ENCODE data around the gene HCST. TPM values are rescaled to one million over a fixed set of nuclear protein-coding genes. Genes with fewer than 3 reads are reported as not detected.

The HCST gene, protein sequence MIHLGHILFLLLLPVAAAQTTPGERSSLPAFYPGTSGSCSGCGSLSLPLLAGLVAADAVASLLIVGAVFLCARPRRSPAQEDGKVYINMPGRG
- 0.44 and 0.86 TPM in 2 replicates for total RNA-seq

DNA sequence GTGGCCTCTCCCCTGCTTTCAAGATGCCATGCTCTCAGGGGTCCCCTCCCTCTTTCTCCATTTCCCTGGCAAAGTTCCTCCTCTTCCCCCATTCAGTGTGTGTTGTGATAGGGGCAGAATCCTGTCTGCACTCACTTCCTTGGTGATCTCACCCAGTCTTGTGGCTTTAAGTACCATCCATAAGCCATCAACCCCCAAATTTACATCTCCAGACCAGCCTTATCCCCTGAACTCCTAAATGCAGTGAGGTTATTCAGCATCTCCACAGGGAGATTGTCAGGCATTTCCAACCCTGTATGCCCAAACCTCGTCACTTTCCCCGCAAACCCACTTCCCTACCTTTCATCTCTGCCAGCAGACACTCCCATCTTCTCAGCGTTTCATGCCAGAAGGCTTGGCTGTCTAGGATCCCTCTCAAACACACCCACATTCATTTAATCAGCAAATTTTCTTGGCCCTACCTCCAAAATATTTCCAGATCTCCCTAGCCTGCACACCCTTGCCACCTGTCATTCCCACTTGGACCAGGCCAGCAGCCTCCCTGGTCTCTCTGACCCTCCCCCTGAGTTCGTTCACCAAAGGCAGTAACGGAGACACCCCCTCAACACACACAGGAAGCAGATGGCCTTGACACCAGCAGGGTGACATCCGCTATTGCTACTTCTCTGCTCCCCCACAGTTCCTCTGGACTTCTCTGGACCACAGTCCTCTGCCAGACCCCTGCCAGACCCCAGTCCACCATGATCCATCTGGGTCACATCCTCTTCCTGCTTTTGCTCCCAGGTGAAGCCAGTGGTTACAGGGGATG lies at the start of gene HCST:
Gene HCST (plus strand): TSS at position 676 of the 808 bp plus-strand sequence. CDS start 65 bp downstream, at position 741.

DNA sequence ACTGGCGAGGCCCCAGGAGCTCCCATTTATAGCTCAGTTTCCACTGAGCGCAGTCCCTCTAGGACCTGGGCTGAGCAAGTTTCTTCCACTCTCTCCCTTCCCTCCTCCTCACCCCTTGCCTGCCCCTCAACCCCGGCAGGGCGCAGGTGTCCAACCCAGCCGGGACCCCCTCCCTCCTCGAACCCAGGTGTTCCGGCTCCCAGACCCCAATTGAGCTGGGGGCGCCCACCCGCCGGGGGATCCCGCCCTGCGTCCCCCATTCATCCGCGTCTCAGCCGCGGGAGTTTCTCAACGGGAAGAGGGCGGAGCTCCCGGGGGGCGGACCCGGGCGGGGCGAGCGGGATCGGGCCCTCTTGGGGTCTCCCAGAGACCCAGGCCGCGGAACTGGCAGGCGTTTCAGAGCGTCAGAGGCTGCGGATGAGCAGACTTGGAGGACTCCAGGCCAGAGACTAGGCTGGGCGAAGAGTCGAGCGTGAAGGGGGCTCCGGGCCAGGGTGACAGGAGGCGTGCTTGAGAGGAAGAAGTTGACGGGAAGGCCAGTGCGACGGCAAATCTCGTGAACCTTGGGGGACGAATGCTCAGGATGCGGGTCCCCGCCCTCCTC lies 45.7 kb upstream of the HCST start, which contains the start of gene KIRREL2:
Gene KIRREL2 (plus strand): TSS at position 366 of the 604 bp plus-strand sequence. CDS start 209 bp downstream, at position 575.

GRCh38 chr19:35868172-35868822 lies 34.0 kb upstream of the HCST start, which contains the start of gene APLP1:
Gene APLP1 (plus strand): TSS chr19:35868574. CDS start chr19:35868637, 63 bp downstream.

DNA sequence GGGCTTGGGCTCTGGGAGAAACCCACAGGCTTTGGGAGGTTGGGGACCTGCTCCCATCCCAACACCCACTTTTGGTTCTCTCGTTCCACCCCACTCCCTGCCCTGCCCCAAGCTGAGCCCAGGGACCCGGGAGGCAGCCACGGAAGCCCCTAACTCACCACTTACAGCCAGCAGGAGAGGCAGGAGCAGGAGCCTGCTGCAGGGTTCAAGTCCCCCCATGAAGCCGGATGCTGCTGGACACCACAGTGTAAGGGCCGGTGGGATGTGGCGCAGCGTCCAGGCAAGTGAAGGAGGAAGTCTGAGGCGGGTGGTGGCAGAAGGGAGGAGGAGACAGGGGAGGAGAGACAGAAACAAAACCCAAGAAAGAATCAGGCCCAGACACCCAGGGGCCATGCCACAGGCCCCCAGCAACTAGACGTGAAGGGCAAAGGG lies 5.7 kb downstream of the HCST start, which contains the start of gene TYROBP:
Gene TYROBP (minus strand): TSS at position 286 of the 432 bp plus-strand sequence. CDS start 67 bp downstream, at position 219.

DNA sequence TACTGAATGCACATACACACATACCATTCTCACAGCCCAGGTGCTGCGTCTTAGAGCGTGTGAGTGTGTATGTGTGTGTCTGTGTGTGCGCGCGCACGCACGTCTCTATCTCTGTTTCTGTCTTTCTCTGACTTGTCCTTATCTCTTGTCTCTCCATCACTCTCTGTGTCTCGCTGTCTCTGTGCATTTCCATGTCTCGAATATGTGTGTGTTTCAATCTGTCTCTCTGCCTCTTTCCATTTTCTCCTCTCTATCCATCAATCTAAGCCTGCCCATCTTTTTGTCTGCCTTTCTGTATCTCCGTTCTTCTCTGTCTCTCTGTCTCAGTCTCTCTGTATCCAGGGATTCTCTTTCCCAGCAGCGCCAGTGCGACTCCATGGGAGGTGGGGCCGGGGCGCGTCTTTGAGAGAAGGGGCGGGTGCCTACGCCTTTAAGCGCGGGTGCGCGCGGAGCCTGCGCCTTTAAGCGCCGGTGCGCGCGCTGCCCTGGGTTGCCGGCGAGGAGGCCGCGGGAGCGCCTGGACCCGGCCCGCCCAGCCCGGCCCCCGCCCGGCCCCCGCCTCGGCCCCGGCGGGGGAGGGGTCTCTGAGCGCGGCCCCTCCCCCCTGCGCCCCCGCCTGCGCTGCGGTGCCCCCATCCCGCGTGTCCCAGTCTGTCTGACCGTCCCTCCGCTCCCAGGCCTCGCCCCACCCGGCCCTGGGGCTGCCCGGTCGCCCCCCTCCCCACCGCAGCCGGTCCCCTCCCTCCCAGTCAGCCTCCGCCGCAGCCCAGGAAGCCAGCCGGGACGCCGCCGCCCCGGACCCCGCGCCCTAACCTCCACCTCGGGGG lies 33.8 kb downstream of the HCST start, which contains the start of gene LRFN3:
Gene LRFN3 (plus strand): TSS at position 464 of the 827 bp plus-strand sequence. CDS start 3,052 bp downstream, outside the sequence.

Small RNA genes within 50 kb of the gene (small RNA-seq; reads per million reads assigned to genes)
- gene RN7SL402P (ENCODE audit: low replicate concordance): not detected

Other genes with a start within 250 kb of the HCST start
- not detected in 2 replicates for gene UPK1A, start 236.0 kb upstream of the HCST start, total RNA-seq
- gene ZBTB32, start 198.0 kb upstream of the HCST start, total RNA-seq: not detected in 2 replicates
- gene KMT2B, start 184.5 kb upstream of the HCST start, total RNA-seq: 10.0 and 14.7 TPM in 2 replicates
- 0.66 and 1.9 TPM in 2 replicates for gene IGFLR1, start 160.1 kb upstream of the HCST start, total RNA-seq
- gene U2AF1L4, start 157.1 kb upstream of the HCST start, total RNA-seq: 5.3 and 15.3 TPM in 2 replicates
- 10.9 and 12.0 TPM in 2 replicates for gene PSENEN, start 156.9 kb upstream of the HCST start, total RNA-seq
- 17.9 and 29.1 TPM in 2 replicates for gene LIN37, start 154.0 kb upstream of the HCST start, total RNA-seq
- gene HSPB6, start 145.5 kb upstream of the HCST start, total RNA-seq: 11.6 and 22.3 TPM in 2 replicates
- gene PROSER3, start 144.4 kb upstream of the HCST start, total RNA-seq: 10.9 and 17.6 TPM in 2 replicates
- 2.2 and 5.0 TPM in 2 replicates for gene ARHGAP33, start 127.0 kb upstream of the HCST start, total RNA-seq
- not detected in 2 replicates for gene PRODH2, start 89.7 kb upstream of the HCST start, total RNA-seq
- gene NPHS1, start 50.0 kb upstream of the HCST start, total RNA-seq: not detected in 2 replicates
- gene KIRREL2, start 45.6 kb upstream of the HCST start, total RNA-seq: not detected in 2 replicates
- 2.0 and 2.1 TPM in 2 replicates for gene APLP1, start 34.0 kb upstream of the HCST start, total RNA-seq
- gene NFKBID, start 2.0 kb upstream of the HCST start, total RNA-seq: 5.3 and 6.4 TPM in 2 replicates
- not detected in 2 replicates for gene TYROBP, start 5.8 kb downstream of the HCST start, total RNA-seq
- gene LRFN3, start 33.8 kb downstream of the HCST start, total RNA-seq: 5.3 and 7.2 TPM in 2 replicates
- 12.0 and 17.3 TPM in 2 replicates for gene SDHAF1, start 92.7 kb downstream of the HCST start, total RNA-seq
- 0.14 TPM in 1 of 2 replicates, not detected in the other for gene SYNE4, start 106.3 kb downstream of the HCST start, total RNA-seq
- gene ALKBH6, start 111.7 kb downstream of the HCST start, total RNA-seq: 14.0 and 20.2 TPM in 2 replicates
- 7.0 and 22.8 TPM in 2 replicates for gene CLIP3, start 130.3 kb downstream of the HCST start, total RNA-seq
- gene THAP8, start 151.8 kb downstream of the HCST start, total RNA-seq: 2.6 and 3.1 TPM in 2 replicates
- 0.66 and 17.5 TPM in 2 replicates for gene WDR62, start 152.4 kb downstream of the HCST start, total RNA-seq
- not detected in 2 replicates for gene OVOL3, start 208.6 kb downstream of the HCST start, total RNA-seq
- gene POLR2I, start 212.3 kb downstream of the HCST start, total RNA-seq: 25.9 and 34.1 TPM in 2 replicates
- gene TBCB, start 212.9 kb downstream of the HCST start, total RNA-seq: 121 and 180 TPM in 2 replicates
- gene CAPNS1, start 237.5 kb downstream of the HCST start, total RNA-seq: 238 and 293 TPM in 2 replicates
- 0.88 and 11.7 TPM in 2 replicates for gene COX7A1, start 249.9 kb downstream of the HCST start, total RNA-seq

Data from placental pericyte (primary cell).